HEK293 (cell line): ENCODE results near the gene FCGR3A.

Source experiments
- CTCF ChIA-PET: fragments of 350-600 bp; formaldehyde crosslinking; extraction: SDS; loops from one replicate; lab custom pipeline; 2021; ENCODE audit warnings: antibody characterized with exemption; lab: Yijun Ruan, JAX
- POLR2A ChIA-PET: fragments of 300-600 bp; formaldehyde crosslinking; extraction: SDS; loops from one replicate; lab custom pipeline; 2020; ENCODE audit warnings: antibody characterized with exemption, inconsistent platforms; lab: Yijun Ruan, JAX
- H3K27ac ChIP-seq: fragments of 200-500 bp; sonication (Bioruptor generic); 2 replicates; pipeline ENCODE4 v1.5.1; 2014; ENCODE audit warnings: low read depth, low read length, control low read depth, inconsistent platforms; ENCODE audit errors: extremely low read depth
- H3K36me3 ChIP-seq, 2 experiments: fragments of 200-500 bp in 1 of 2; sonication (Bioruptor generic) in 1 of 2; 1 replicate in 1 of 2; 2 replicates in 1 of 2; pipeline ENCODE4 v1.5.1; 2014 to 2017; ENCODE audit warnings: inconsistent platforms in 2 of 2, low read length in 2 of 2; ENCODE audit not compliant: control insufficient read depth in 2 of 2, insufficient read depth in 1 of 2
- H3K4me1 ChIP-seq: fragments of 200-500 bp; sonication (Bioruptor generic); 2 replicates; pipeline ENCODE4 v1.5.1; 2014; ENCODE audit warnings: mild to moderate bottlenecking, low read length, inconsistent platforms; ENCODE audit not compliant: control insufficient read depth, insufficient read depth
- H3K4me3 ChIP-seq: 2 replicates; pipeline ENCODE4 v1.5.1; 2011; ENCODE audit warnings: low read depth, mild to moderate bottlenecking, control low read depth, low read length, moderate library complexity
- H3K9me3 ChIP-seq: fragments of 200-500 bp; sonication (Bioruptor generic); 2 replicates; pipeline ENCODE4 v1.5.1; 2014; ENCODE audit warnings: low read depth, low read length, inconsistent platforms; ENCODE audit not compliant: control insufficient read depth, insufficient read depth
- EGR2 ChIP-seq: fragments of 450-650 bp; formaldehyde crosslinking; IDR thresholded peaks from 2 replicates; pipeline ENCODE4 v1.5.1; 2016; ENCODE audit warnings: low read depth, missing biosample characterization, missing genetic modification characterization
- GFI1B ChIP-seq: fragments of 450-650 bp; formaldehyde crosslinking; IDR thresholded peaks from 2 replicates; pipeline ENCODE4 v1.5.1; 2016; ENCODE audit warnings: missing biosample characterization, missing genetic modification characterization
- KLF10 ChIP-seq: fragments of 450-650 bp; IDR thresholded peaks from 2 replicates; pipeline ENCODE4 v1.5.1; 2018; ENCODE audit warnings: missing biosample characterization, mild to moderate bottlenecking, missing genetic modification characterization
- KLF8 ChIP-seq: fragments of 450-650 bp; formaldehyde crosslinking; IDR thresholded peaks from 2 replicates; pipeline ENCODE4 v1.5.1; 2016; ENCODE audit warnings: missing biosample characterization, missing genetic modification characterization
- KLF9 ChIP-seq: fragments of 450-650 bp; formaldehyde crosslinking; IDR thresholded peaks from 2 replicates; pipeline ENCODE4 v1.5.1; 2016; ENCODE audit warnings: missing biosample characterization, missing genetic modification characterization, low read depth
- MZF1 ChIP-seq: fragments of 450-650 bp; formaldehyde crosslinking; IDR thresholded peaks from 2 replicates; pipeline ENCODE4 v1.5.1; 2017; ENCODE audit warnings: missing biosample characterization, missing genetic modification characterization, borderline replicate concordance
- SCRT1 ChIP-seq: fragments of 450-650 bp; formaldehyde crosslinking; IDR thresholded peaks from 2 replicates; pipeline ENCODE4 v1.5.1; 2016; ENCODE audit warnings: missing biosample characterization, missing genetic modification characterization, borderline replicate concordance
- SCRT2 ChIP-seq: fragments of 450-650 bp; formaldehyde crosslinking; IDR thresholded peaks from 2 replicates; pipeline ENCODE4 v1.5.1; 2016; ENCODE audit warnings: missing biosample characterization, missing genetic modification characterization
- WT1 ChIP-seq: fragments of 450-650 bp; formaldehyde crosslinking; IDR thresholded peaks from 2 replicates; pipeline ENCODE4 v1.5.1; 2016; ENCODE audit warnings: missing biosample characterization, missing genetic modification characterization
- ZBTB17 ChIP-seq: fragments of 450-650 bp; formaldehyde crosslinking; IDR thresholded peaks from 2 replicates; pipeline ENCODE4 v1.5.1; 2016; ENCODE audit warnings: missing biosample characterization, missing genetic modification characterization
- ZBTB26 ChIP-seq: fragments of 450-650 bp; formaldehyde crosslinking; optimal IDR thresholded peaks from 2 replicates; pipeline ENCODE3; 2016; ENCODE audit warnings: missing biosample characterization, mild to moderate bottlenecking, missing genetic modification characterization
- ZEB2 ChIP-seq: fragments of 450-650 bp; formaldehyde crosslinking; IDR thresholded peaks from 2 replicates; pipeline ENCODE4 v1.5.1; 2016; ENCODE audit warnings: missing biosample characterization, missing genetic modification characterization
- ZFHX2 ChIP-seq: fragments of 450-650 bp; formaldehyde crosslinking; conservative IDR thresholded peaks from 2 replicates; pipeline ENCODE4 v1.5.1; 2016; ENCODE audit warnings: missing biosample characterization, missing genetic modification characterization
- ZFP37 ChIP-seq: fragments of 450-650 bp; formaldehyde crosslinking; IDR thresholded peaks from 2 replicates; pipeline ENCODE4 v1.5.1; 2016; ENCODE audit warnings: missing biosample characterization, missing genetic modification characterization
- ZIC2 ChIP-seq: fragments of 450-650 bp; formaldehyde crosslinking; IDR thresholded peaks from 2 replicates; pipeline ENCODE4 v1.5.1; 2016; ENCODE audit warnings: missing biosample characterization, missing genetic modification characterization
- ZNF10 ChIP-seq: fragments of 450-650 bp; formaldehyde crosslinking; IDR thresholded peaks from 2 replicates; pipeline ENCODE4 v1.5.1; 2017; ENCODE audit warnings: missing biosample characterization, missing genetic modification characterization
- ZNF121 ChIP-seq: fragments of 450-650 bp; formaldehyde crosslinking; IDR thresholded peaks from 2 replicates; pipeline ENCODE4 v1.5.1; 2016; ENCODE audit warnings: missing biosample characterization, missing genetic modification characterization
- ZNF140 ChIP-seq: fragments of 450-650 bp; formaldehyde crosslinking; IDR thresholded peaks from 2 replicates; pipeline ENCODE4 v1.5.1; 2016; ENCODE audit warnings: missing biosample characterization, missing genetic modification characterization
- ZNF146 ChIP-seq: fragments of 450-650 bp; formaldehyde crosslinking; IDR thresholded peaks from 2 replicates; pipeline ENCODE4 v1.5.1; 2016; ENCODE audit warnings: missing biosample characterization, missing genetic modification characterization
- ZNF175 ChIP-seq: fragments of 450-650 bp; formaldehyde crosslinking; IDR thresholded peaks from 2 replicates; pipeline ENCODE4 v1.5.1; 2016; ENCODE audit warnings: missing biosample characterization, missing genetic modification characterization
- ZNF184 ChIP-seq: fragments of 450-650 bp; IDR thresholded peaks from 2 replicates; pipeline ENCODE4 v1.5.1; 2018; ENCODE audit warnings: missing biosample characterization, mild to moderate bottlenecking, missing genetic modification characterization
- ZNF2 ChIP-seq: fragments of 450-650 bp; formaldehyde crosslinking; IDR thresholded peaks from 2 replicates; pipeline ENCODE4 v1.5.1; 2016; ENCODE audit warnings: missing biosample characterization, missing genetic modification characterization
- ZNF211 ChIP-seq: fragments of 450-650 bp; formaldehyde crosslinking; IDR thresholded peaks from 2 replicates; pipeline ENCODE4 v1.5.1; 2016; ENCODE audit warnings: low read depth, missing biosample characterization, missing genetic modification characterization
- ZNF248 ChIP-seq: fragments of 450-650 bp; formaldehyde crosslinking; IDR thresholded peaks from 2 replicates; pipeline ENCODE4 v1.5.1; 2017; ENCODE audit warnings: missing biosample characterization, missing genetic modification characterization
- ZNF398 ChIP-seq: fragments of 450-650 bp; formaldehyde crosslinking; IDR thresholded peaks from 2 replicates; pipeline ENCODE4 v1.5.1; 2017; ENCODE audit warnings: missing biosample characterization, missing genetic modification characterization
- ZNF792 ChIP-seq: fragments of 450-650 bp; formaldehyde crosslinking; IDR thresholded peaks from 2 replicates; pipeline ENCODE4 v1.5.1; 2016; ENCODE audit warnings: missing biosample characterization, missing genetic modification characterization
- TF ChIP-seq, protein P1 (sequence below): fragments of 450-650 bp; formaldehyde crosslinking; IDR thresholded peaks from 2 replicates; pipeline ENCODE4 v1.5.1; 2016; ENCODE audit warnings: missing biosample characterization, missing genetic modification characterization
- TF ChIP-seq, protein P2 (sequence below): fragments of 450-650 bp; IDR thresholded peaks from 2 replicates; pipeline ENCODE4 v1.5.1; 2018; ENCODE audit warnings: missing biosample characterization, mild to moderate bottlenecking, missing genetic modification characterization

Gene FCGR3A

DNA sequence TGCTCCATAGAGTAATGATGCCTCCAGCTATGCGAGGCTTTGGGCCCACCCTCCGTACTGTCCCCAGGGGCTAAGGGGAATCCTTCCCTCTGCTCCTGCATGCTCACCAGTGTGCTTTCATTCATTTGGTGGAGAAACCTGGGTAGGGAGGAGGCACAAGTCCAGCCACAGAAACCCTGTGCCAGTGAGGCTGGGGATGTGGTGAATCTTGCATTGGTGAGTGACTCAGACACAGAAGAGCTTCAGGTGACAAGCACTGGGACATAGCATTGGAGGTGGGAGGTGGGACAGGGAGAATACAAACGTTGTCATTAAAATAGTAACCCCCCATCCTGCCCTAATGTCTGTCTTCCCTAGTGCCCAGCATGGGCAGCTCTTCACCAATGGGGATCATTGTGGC, 39.1 kb downstream of the FCGR3A start:
- CTCF ChIA-PET = interaction anchor here (1.5 kb wide), 1 partner anchor 23 kb away, joined by 4 read pairs; no protein-coding TSS in a partner anchor
- H3K36me3 ChIP-seq = no peaks in the 10 kb centered on the region
- no peak overlapping the region for H3K4me3 ChIP-seq
- TF ChIP-seq ZNF792 (tag by site-specific recombination) (no peak), ZNF146 (tag by site-specific recombination) (no peak), ZNF175 (tag by site-specific recombination) (no peak), ZNF184 (tag by site-specific recombination) (no peak)
- H3K9me3 ChIP-seq = no peaks in the 10 kb centered on the region
- peaks cover 9% of the 10 kb centered on the region for H3K4me1 ChIP-seq
- POLR2A ChIA-PET = no interaction called here
- no peak overlapping the region for H3K27ac ChIP-seq

DNA sequence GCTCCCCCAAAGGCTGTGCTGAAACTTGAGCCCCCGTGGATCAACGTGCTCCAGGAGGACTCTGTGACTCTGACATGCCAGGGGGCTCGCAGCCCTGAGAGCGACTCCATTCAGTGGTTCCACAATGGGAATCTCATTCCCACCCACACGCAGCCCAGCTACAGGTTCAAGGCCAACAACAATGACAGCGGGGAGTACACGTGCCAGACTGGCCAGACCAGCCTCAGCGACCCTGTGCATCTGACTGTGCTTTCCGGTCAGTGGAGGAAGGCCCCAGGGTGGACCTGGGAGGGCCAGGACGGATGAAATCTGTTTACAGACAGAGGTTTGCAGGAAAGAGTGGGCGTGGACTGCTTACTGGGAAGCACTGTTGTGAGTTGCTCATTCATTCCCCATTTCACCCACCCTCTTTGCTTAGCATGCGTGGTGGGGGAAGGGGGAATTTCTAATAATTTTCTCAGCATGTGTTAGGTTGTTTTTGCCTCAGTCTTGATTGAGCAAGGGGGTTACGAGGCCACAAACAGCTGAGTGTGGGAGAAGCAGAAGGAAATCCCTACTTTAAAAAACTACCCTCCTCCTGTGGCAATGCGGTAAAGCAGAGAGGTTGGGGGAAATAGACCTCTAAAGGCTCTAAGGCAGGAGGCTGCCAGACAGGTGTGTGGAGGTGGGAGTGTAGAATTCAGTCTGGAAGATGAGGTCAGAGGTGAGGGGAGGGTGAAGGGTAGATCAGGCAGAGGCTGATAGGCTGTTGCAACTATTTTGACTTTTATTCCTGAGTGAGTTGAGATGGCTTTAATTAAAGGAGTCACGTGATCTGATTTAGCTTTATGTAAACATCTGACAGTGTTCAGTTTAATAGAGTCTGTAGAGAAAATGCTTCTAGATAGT, 43.0 kb downstream of the FCGR3A start:
- Histone ChIP-seq H3K36me3 (no peaks in the 10 kb centered on the region), H3K27ac (no peak overlapping the region), H3K4me3 (no peak overlapping the region), H3K4me1 (peaks cover 14% of the 10 kb centered on the region), H3K9me3 (no peaks in the 10 kb centered on the region)
- POLR2A ChIA-PET = no interaction called here
- CTCF ChIA-PET = interaction anchor here (0.6 to 1.4 kb wide), 7 partner anchors 10 to 235 kb away, joined by 3 to 5 read pairs (median 4); no protein-coding TSS in a partner anchor
- no peak for TF ChIP-seq MZF1 (tag by site-specific recombination)
- no peak for TF ChIP-seq KLF10
- TF ChIP-seq ZEB2 (tag by site-specific recombination) = 0 out of 2 replicates have a peak, but pooled peaks have one; percentile 19
- no peak for TF ChIP-seq SCRT1 (tag by site-specific recombination)
- TF ChIP-seq KLF9 (tag by site-specific recombination) = 0 out of 2 replicates have a peak, but pooled peaks have one; percentile 15
- TF ChIP-seq SCRT2 (tag by site-specific recombination) = 0 out of 2 replicates have a peak, but pooled peaks have one; percentile 9
- no peak for TF ChIP-seq ZBTB26 (tag by site-specific recombination)
- TF ChIP-seq ZNF792 (tag by site-specific recombination) = no peak
- TF ChIP-seq ZNF10 (tag by site-specific recombination) = no peak
- TF ChIP-seq ZNF398 (tag by site-specific recombination) = peak; percentile 63
- no peak for TF ChIP-seq ZNF2 (tag by site-specific recombination)
- TF ChIP-seq ZBTB17 = peak; percentile 92
- TF ChIP-seq WT1 (tag by site-specific recombination) = 0 out of 2 replicates have a peak, but pooled peaks have one; percentile 50
- no peak for TF ChIP-seq ZFP37 (tag by site-specific recombination)
- peak; percentile 67 for TF ChIP-seq ZIC2 (tag by site-specific recombination)
- TF ChIP-seq, protein P1, sequence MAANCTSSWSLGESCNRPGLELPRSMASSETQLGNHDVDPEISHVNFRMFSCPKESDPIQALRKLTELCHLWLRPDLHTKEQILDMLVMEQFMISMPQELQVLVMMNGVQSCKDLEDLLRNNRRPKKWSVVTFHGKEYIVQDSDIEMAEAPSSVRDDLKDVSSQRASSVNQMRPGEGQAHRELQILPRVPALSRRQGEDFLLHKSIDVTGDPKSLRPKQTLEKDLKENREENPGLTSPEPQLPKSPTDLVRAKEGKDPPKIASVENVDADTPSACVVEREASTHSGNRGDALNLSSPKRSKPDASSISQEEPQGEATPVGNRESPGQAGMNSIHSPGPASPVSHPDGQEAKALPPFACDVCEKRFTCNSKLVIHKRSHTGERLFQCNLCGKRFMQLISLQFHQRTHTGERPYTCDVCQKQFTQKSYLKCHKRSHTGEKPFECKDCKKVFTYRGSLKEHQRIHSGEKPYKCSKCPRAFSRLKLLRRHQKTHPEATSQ (tag by site-specific recombination) = no peak
- TF ChIP-seq, protein P2, sequence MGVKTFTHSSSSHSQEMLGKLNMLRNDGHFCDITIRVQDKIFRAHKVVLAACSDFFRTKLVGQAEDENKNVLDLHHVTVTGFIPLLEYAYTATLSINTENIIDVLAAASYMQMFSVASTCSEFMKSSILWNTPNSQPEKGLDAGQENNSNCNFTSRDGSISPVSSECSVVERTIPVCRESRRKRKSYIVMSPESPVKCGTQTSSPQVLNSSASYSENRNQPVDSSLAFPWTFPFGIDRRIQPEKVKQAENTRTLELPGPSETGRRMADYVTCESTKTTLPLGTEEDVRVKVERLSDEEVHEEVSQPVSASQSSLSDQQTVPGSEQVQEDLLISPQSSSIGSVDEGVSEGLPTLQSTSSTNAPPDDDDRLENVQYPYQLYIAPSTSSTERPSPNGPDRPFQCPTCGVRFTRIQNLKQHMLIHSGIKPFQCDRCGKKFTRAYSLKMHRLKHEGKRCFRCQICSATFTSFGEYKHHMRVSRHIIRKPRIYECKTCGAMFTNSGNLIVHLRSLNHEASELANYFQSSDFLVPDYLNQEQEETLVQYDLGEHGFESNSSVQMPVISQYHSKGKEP (tag by site-specific recombination) = no peak
- no peak for TF ChIP-seq ZNF248 (tag by site-specific recombination)
- 0 out of 2 replicates have a peak, but pooled peaks have one; percentile 36 for TF ChIP-seq KLF8 (tag by site-specific recombination)
- peak; percentile 85 for TF ChIP-seq EGR2 (tag by site-specific recombination)
- TF ChIP-seq GFI1B (tag by site-specific recombination) = no peak
- TF ChIP-seq ZFHX2 = peak; percentile 93
- no peak for TF ChIP-seq ZNF211 (tag by site-specific recombination)
- no peak for TF ChIP-seq ZNF140 (tag by site-specific recombination)
- TF ChIP-seq ZNF121 (tag by site-specific recombination) = no peak
